B cell (primary cell): ENCODE data around the gene DNALI1.

Experiments
- CTCF ChIP-seq: fragments of 200-600 bp; IDR thresholded peaks from one replicate; pipeline ENCODE4 v1.8.0; 2022; ENCODE audit warnings: antibody characterized with exemption, mild to moderate bottlenecking
- EZH2 ChIP-seq: IDR thresholded peaks from 2 replicates; pipeline ENCODE4 v1.6.1; 2012; ENCODE audit warnings: borderline replicate concordance, low read depth, mild to moderate bottlenecking, moderate library complexity, low read length; ENCODE audit not compliant: insufficient read depth, poor library complexity, severe bottlenecking

GRCh38 chr1:37549341-37549740, 7.4 kb upstream of the DNALI1 start:
- TF ChIP-seq CTCF, result no peak
- no peak for TF ChIP-seq EZH2
